GM06990 (cell line): ENCODE data around the gene MDFIC2.
"Not testable (repeated sequence)": the region's sequence is repeated elsewhere in the genome, so short reads cannot be mapped to it uniquely, and the experiment has no call there.

Experiments used
- DNase-seq: peaks from one replicate; pipeline ENCODE4 v3.0.0-alpha.2; 2011; ENCODE audit not compliant: insufficient read length; ENCODE audit errors: extremely low read depth
- H3K27me3 ChIP-seq: replicated peaks from 2 replicates; pipeline ENCODE4 v1.6.0; 2011; ENCODE audit warnings: low read length; ENCODE audit not compliant: control insufficient read depth, insufficient read depth
- H3K36me3 ChIP-seq: 2 replicates; pipeline ENCODE4 v1.5.1; 2011; ENCODE audit warnings: low read length; ENCODE audit not compliant: control insufficient read depth, insufficient read depth
- H3K4me3 ChIP-seq: replicated peaks from 2 replicates; pipeline ENCODE4 v1.5.1; 2011; ENCODE audit warnings: low read depth, mild to moderate bottlenecking, control low read depth, low read length
- TF ChIP-seq, protein P1 (sequence below): IDR thresholded peaks from 2 replicates; pipeline ENCODE4 v1.5.1; 2011; ENCODE audit warnings: low read length, control low read depth, mild to moderate bottlenecking, inconsistent platforms; ENCODE audit not compliant: insufficient read depth, poor library complexity, severe bottlenecking

MDFIC2 gene

DNA sequence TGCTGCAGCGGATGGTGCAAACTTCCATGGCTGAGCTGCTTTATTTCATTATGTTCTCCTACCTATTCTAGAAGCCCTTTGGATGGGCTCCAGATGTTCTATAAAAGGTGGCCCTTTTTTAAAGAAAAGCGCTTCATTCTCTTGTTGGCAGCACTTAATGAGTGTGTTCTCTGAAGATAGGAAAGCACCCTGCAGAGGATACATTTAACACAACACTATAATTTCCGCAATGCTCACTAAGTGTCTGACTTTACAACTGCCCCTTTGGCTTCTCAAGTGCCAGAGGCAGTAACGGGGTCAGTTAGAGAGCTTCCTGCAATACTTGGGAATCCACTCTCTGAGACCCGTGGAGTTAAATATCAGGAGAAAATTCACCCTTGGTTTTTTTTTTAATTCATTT is 88.1 kb downstream of the MDFIC2 start:
- Histone ChIP-seq H3K4me3 (no peak overlapping the region), H3K27me3 (no peaks in the 10 kb centered on the region), H3K36me3 (no peaks in the 10 kb centered on the region)
- TF ChIP-seq, protein P1, sequence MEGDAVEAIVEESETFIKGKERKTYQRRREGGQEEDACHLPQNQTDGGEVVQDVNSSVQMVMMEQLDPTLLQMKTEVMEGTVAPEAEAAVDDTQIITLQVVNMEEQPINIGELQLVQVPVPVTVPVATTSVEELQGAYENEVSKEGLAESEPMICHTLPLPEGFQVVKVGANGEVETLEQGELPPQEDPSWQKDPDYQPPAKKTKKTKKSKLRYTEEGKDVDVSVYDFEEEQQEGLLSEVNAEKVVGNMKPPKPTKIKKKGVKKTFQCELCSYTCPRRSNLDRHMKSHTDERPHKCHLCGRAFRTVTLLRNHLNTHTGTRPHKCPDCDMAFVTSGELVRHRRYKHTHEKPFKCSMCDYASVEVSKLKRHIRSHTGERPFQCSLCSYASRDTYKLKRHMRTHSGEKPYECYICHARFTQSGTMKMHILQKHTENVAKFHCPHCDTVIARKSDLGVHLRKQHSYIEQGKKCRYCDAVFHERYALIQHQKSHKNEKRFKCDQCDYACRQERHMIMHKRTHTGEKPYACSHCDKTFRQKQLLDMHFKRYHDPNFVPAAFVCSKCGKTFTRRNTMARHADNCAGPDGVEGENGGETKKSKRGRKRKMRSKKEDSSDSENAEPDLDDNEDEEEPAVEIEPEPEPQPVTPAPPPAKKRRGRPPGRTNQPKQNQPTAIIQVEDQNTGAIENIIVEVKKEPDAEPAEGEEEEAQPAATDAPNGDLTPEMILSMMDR: no peak
- no peak for DNase-seq

DNA sequence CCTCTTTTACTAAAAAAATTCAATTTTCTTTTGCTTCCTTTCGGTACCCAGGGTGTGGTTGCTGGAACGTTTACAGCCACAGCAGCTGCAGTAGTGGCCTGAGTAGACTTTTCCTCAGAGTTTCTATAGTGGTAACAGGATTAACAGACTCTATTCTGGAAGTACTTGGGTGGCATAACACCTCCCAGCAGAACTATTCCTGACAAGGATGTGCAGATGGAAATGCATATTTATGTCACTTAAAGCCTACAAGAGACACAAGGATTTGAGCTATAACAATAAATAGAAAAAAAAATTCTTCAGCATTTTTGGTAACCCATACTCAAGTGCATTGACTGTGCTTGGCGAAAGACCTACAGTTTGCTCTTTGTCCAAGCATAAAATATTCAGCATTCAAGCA is 94.0 kb downstream of the MDFIC2 start:
- Histone ChIP-seq H3K4me3 (no peak overlapping the region), H3K36me3 (no peaks in the 10 kb centered on the region), H3K27me3 (no peaks in the 10 kb centered on the region)
- TF ChIP-seq, protein P1: no peak
- no peak for DNase-seq

DNA sequence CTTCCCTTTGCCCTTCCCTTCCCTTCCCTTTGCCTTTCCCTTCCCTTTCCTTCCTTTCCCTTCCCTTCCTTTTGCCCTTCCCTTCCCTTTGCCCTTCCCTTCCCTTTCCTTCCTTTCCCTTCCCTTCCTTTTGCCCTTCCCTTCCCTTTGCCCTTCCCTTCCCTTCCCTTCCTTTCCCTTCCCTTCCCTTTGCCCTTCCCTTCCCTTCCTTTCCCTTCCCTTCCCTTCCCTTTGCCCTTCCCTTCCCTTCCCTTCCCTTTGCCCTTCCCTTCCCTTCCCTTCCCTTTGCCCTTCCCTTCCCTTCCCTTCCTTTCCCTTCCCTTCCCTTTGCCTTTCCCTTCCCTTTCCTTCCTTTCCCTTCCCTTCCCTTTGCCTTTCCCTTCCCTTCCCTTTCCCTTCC is 101.2 kb downstream of the MDFIC2 start:
- not testable (repeated sequence) for H3K36me3 ChIP-seq, H3K4me3 ChIP-seq, H3K27me3 ChIP-seq, DNase-seq

DNA sequence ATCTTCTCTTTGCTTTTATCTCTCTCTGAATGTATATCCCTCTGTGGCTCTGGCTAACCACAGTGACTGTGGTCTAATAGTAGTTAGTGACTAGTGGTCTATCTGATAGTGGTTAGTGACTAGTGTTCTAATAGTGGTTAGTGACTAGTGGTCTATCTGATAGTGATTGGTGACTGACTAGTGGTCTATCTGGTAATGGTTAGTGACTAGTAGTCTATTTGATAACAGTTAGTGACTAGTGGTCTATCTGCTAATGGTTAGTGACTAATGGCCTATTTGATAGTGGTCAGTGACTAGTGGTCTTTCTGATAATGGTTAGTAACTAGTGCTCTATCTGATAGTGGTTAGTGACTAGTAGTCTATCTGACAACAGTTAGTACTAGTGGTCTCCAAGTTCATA is 110.5 kb downstream of the MDFIC2 start:
- Histone ChIP-seq H3K27me3 (no peaks in the 10 kb centered on the region; the same call in 1 of the 2 replicates), H3K36me3 (no peaks in the 10 kb centered on the region), H3K4me3 (no peak overlapping the region)
- TF ChIP-seq, protein P1: no peak
- DNase-seq: no peak

DNA sequence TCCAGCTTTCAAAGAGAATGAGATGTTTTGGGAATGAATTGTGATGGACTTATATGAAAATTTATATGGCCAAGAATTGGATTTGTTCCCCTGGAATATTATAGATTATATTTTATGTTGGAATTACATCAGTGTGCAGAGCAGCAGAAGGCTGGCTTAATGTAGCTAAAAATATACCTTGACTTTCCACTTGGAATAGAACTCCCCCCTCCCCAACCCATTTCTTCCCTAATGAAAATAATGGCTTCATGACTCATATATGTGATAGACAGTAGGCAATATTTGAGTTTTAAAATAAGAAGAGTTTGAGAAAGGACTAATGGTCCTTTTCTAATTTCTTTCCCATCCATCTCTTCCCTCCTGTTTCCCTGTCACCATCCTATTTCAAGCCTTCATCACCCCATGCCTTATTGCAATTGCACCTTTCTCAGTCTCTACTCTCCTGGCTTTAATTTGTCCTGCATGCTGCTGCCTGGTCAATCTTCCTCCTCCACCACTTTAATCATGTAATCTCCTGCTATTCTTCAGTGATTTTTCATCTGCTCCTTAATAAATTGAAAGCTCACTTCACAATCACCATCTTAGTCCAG is 122.5 kb downstream of the MDFIC2 start:
- no peaks in the 10 kb centered on the region for H3K36me3 ChIP-seq
- no peak for DNase-seq
- TF ChIP-seq, protein P1: no peak
- H3K27me3 ChIP-seq: no peaks in the 10 kb centered on the region
- H3K4me3 ChIP-seq: no peak overlapping the region

DNA sequence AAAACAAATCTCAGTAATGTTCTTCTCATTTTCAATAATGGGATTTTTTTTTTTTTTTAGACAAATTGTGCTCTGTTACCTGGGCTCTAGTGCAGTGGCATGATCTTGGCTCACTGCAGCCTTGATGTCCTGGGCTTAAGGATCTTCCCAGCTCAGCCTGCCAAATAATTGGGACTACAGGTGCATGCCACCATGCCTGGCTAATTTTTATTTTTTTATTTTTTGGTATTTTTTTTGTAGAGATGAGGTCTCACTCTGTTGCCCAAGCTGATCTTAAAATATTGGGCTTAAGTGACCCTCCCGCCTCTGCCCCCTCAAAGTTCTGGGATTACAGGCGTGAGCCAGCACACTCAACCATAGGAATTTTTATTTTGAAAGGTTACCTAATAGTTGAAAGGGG is 126.2 kb downstream of the MDFIC2 start:
- TF ChIP-seq, protein P1: no peak
- Histone ChIP-seq H3K27me3 (no peaks in the 10 kb centered on the region), H3K36me3 (no peaks in the 10 kb centered on the region), H3K4me3 (no peak overlapping the region)
- DNase-seq: no peak
